ENCODE measurements around the gene STRBP. TPM values are rescaled to one million over a fixed set of nuclear protein-coding genes. Genes with fewer than 3 reads are reported as not detected.

STRBP gene
- total and polyA plus RNA-seq, 2 of the 4 experiments (the other 2 are of a cell fraction): 2.1 to 2.5 TPM

DNA sequence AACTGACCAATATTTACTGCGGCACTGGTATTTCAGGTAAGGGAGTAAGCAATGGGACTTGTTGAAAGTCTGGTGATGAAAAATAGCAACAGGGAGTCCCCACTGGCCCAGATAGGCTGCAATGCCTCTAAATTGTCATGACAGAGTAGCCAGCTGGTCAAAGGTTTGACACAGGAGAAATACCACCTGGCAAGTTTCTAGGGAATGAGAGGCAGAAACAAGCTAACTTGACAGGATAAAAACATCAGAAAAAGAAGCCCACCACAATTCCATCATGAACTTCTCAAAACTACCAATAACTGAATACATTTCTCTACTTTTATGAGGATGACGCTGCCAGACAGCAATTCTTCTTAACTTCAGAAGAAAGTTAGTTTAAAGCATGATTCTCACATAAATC, 99.8 kb downstream of the STRBP start:
- Histone ChIP-seq H3K9ac (ENCODE audit: low read depth, low read length) (no peak overlapping the region), H3K36me3 (ENCODE audit: control insufficient read depth, insufficient read depth, low read length) (no peaks in the 10 kb centered on the region), H4K5ac (ENCODE audit: low read depth, low read length) (no peak overlapping the region), H4K8ac (ENCODE audit: low read depth in 2 of 2, low read length in 2 of 2) (no peak overlapping the region), H2BK15ac (ENCODE audit: low read depth, low read length) (no peak overlapping the region), H4K20me1 (ENCODE audit: insufficient read depth, low read length) (no peaks in the 10 kb centered on the region), H3K23ac (ENCODE audit: low read depth, low read length) (no peak overlapping the region), H3K9me1 (ENCODE audit: insufficient read depth, low read length) (no peaks in the 10 kb centered on the region), H3K14ac (replicated peaks; ENCODE audit: low read depth, low read length) (no peak overlapping the region), H3K4ac (ENCODE audit: low read depth, low read length) (no peak overlapping the region), H3K9me3 (ENCODE audit: control insufficient read depth, insufficient read depth, low read length) (no peaks in the 10 kb centered on the region), H2AK9ac (replicated peaks; ENCODE audit: low read depth, low read length, poor library complexity) (no peak overlapping the region), H3K56ac (ENCODE audit: extremely low read depth, insufficient read depth, low read length) (no peak overlapping the region), H3K4me3 (ENCODE audit: insufficient read depth, low read depth, low read length) (no peak overlapping the region), H3K27ac (ENCODE audit: insufficient read depth, low read length) (no peak overlapping the region), H4K91ac (ENCODE audit: insufficient read depth, low read depth, low read length) (no peak overlapping the region), H2AK5ac (ENCODE audit: low read depth, low read length) (no peak overlapping the region), H3K4me2 (ENCODE audit: low read depth, low read length) (no peak overlapping the region), H3K18ac (ENCODE audit: low read depth, low read length) (no peak overlapping the region), H3K79me1 (ENCODE audit: low read depth in 1 of 2, low read length in 2 of 2) (no peaks in the 10 kb centered on the region), H3K4me1 (ENCODE audit: control insufficient read depth, insufficient read depth, low read length) (peaks cover 2% of the 10 kb centered on the region; the same call in 1 of the 2 replicates), H3K27me3 (ENCODE audit: control insufficient read depth, insufficient read depth, low read length) (no peaks in the 10 kb centered on the region), H2BK5ac (ENCODE audit: low read depth, low read length, poor library complexity, severe bottlenecking) (no peak overlapping the region), H2BK120ac (ENCODE audit: low read depth, low read length) (no peak overlapping the region), H2BK20ac (ENCODE audit: low read depth, low read length) (no peak overlapping the region), H2AFZ (replicated peaks; ENCODE audit: low read length, poor library complexity) (no peak overlapping the region)
- ChIA-PET POLR2A (ENCODE audit: unreplicated experiment) (no interaction called here), CTCF (interaction anchor here (0.5 kb wide), 1 partner anchor 115 kb away, joined by 3 read pairs; no protein-coding TSS in a partner anchor)
- no CpG with 5 or more reads among the region's 2 CpGs for WGBS, 2 experiments (ENCODE audit: extremely low coverage in 2 of 2, insufficient read length in 1 of 2)
- ATAC-seq (ENCODE audit: low read depth): no peak
- in situ Hi-C loops (cut with MboI; ENCODE audit: low sequenced_read_pairs) (no loop called here), dilution Hi-C loops (cut with HindIII; ENCODE audit: low sequenced_read_pairs, unreplicated experiment) (no loop called here), intact Hi-C loops (cut with micrococcal nuclease) (no loop called here)
- BruUV-seq (replicated peaks): no TSS peak
- no peak for TF ChIP-seq RAD21 (IDR thresholded peaks at IDR 0.05; ENCODE audit: low read length)
- TF ChIP-seq CHD1 (IDR thresholded peaks at IDR 0.05; ENCODE audit: low read depth, low read length): no peak
- TF ChIP-seq, protein P1, sequence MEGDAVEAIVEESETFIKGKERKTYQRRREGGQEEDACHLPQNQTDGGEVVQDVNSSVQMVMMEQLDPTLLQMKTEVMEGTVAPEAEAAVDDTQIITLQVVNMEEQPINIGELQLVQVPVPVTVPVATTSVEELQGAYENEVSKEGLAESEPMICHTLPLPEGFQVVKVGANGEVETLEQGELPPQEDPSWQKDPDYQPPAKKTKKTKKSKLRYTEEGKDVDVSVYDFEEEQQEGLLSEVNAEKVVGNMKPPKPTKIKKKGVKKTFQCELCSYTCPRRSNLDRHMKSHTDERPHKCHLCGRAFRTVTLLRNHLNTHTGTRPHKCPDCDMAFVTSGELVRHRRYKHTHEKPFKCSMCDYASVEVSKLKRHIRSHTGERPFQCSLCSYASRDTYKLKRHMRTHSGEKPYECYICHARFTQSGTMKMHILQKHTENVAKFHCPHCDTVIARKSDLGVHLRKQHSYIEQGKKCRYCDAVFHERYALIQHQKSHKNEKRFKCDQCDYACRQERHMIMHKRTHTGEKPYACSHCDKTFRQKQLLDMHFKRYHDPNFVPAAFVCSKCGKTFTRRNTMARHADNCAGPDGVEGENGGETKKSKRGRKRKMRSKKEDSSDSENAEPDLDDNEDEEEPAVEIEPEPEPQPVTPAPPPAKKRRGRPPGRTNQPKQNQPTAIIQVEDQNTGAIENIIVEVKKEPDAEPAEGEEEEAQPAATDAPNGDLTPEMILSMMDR (conservative IDR thresholded peaks at IDR 0.05; ENCODE audit: low read depth, low read length): no peak
- no peak for TF ChIP-seq RCOR1 (IDR thresholded peaks at IDR 0.05; ENCODE audit: insufficient replicate concordance, low read length)
- TF ChIP-seq SMC3 (IDR thresholded peaks at IDR 0.05; ENCODE audit: low read depth, low read length): no peak
- TF ChIP-seq FOS (IDR thresholded peaks at IDR 0.05; ENCODE audit: low read depth, low read length): no peak
- no peak for TF ChIP-seq POLR2A (IDR thresholded peaks at IDR 0.05; ENCODE audit: low read depth, low read length)
- TF ChIP-seq CEBPB (IDR thresholded peaks at IDR 0.05; ENCODE audit: low read depth, low read length): no peak
- no peak for TF ChIP-seq MXI1 (IDR thresholded peaks at IDR 0.05; ENCODE audit: borderline replicate concordance, low read depth, low read length)
- no peak for TF ChIP-seq NFE2L2 (IDR thresholded peaks at IDR 0.05; ENCODE audit: low read depth, low read length)
- no peak for DNase-seq

Data from IMR-90 (cell line).